Fibroblast of lung (primary cell): ENCODE results near the gene FNDC3B. TPM values are rescaled to one million over a fixed set of nuclear protein-coding genes. Genes with fewer than 3 reads are reported as not detected.

Source experiments
- DNase-seq, 2 donors: peaks; one replicate each; pipeline versions ENCODE4 v3.0.0 to v3.0.0-alpha.2; 2010; ENCODE audit warnings: low read depth in 2 of 2
- H2AFZ ChIP-seq: 2 replicates; pipeline ENCODE4 v1.5.1; 2012; ENCODE audit warnings: low read length, control low read depth, inconsistent platforms
- H3K27ac ChIP-seq: 2 replicates; pipeline ENCODE4 v1.5.1; 2011; ENCODE audit warnings: low read length, control low read depth; ENCODE audit not compliant: insufficient read depth
- H3K27me3 ChIP-seq: 2 replicates; pipeline ENCODE4 v1.5.1; 2011; ENCODE audit warnings: mild to moderate bottlenecking, low read length; ENCODE audit not compliant: control insufficient read depth, insufficient read depth
- H3K36me3 ChIP-seq: 2 replicates; pipeline ENCODE4 v1.5.1; 2011; ENCODE audit warnings: low read length; ENCODE audit not compliant: control insufficient read depth, insufficient read depth
- H3K4me1 ChIP-seq: 2 replicates; pipeline ENCODE4 v1.5.1; 2011; ENCODE audit warnings: low read length; ENCODE audit not compliant: control insufficient read depth, insufficient read depth; ENCODE audit errors: extremely low read depth
- H3K4me2 ChIP-seq: 2 replicates; pipeline ENCODE4 v1.5.1; 2011; ENCODE audit warnings: low read length, control low read depth; ENCODE audit not compliant: insufficient read depth; ENCODE audit errors: extremely low read depth
- H3K4me3 ChIP-seq, 4 experiments: fragments of 200-600 bp in 1 of 4; sonication (generic) in 1 of 4; replicated peaks in 1 of 4; 2 replicates each; pipeline ENCODE4 v1.5.1; 2011 to 2016; ENCODE audit warnings: low read length in 4 of 4, low read depth in 3 of 4, mild to moderate bottlenecking in 3 of 4, control low read depth in 2 of 4, inconsistent platforms in 1 of 4, mixed read lengths in 1 of 4; ENCODE audit not compliant: insufficient read depth in 1 of 4; ENCODE audit errors: control extremely low read depth in 1 of 4
- H3K79me2 ChIP-seq: 2 replicates; pipeline ENCODE4 v1.5.1; 2012; ENCODE audit warnings: mild to moderate bottlenecking, low read length, inconsistent platforms; ENCODE audit not compliant: control insufficient read depth, insufficient read depth
- H3K9ac ChIP-seq: 2 replicates; pipeline ENCODE4 v1.5.1; 2011; ENCODE audit warnings: mild to moderate bottlenecking, low read length, control low read depth; ENCODE audit not compliant: insufficient read depth
- H3K9me3 ChIP-seq: 2 replicates; pipeline ENCODE4 v1.5.1; 2012; ENCODE audit warnings: low read depth, low read length; ENCODE audit not compliant: control insufficient read depth, insufficient read depth
- H4K20me1 ChIP-seq: 2 replicates; pipeline ENCODE4 v1.5.1; 2011; ENCODE audit warnings: low read length; ENCODE audit not compliant: control insufficient read depth, insufficient read depth; ENCODE audit errors: extremely low read depth
- CTCF ChIP-seq, 2 donors: IDR thresholded peaks in 1 of 2; conservative IDR thresholded peaks in 1 of 2; 1 replicate in 1 of 2; 2 replicates in 1 of 2; pipeline ENCODE4 v1.5.1; 2011 to 2012; ENCODE audit warnings: low read length in 2 of 2, control low read depth in 1 of 2, inconsistent platforms in 1 of 2, low read depth in 1 of 2, mild to moderate bottlenecking in 1 of 2
- EZH2 ChIP-seq: IDR thresholded peaks from 2 replicates; pipeline ENCODE4 v1.5.1; 2012; ENCODE audit warnings: low read length, control low read depth, mild to moderate bottlenecking; ENCODE audit errors: missing control alignments
- polyA plus RNA-seq, 2 donors: library from polyadenylated mRNA; depleted of rRNA in 1 of 2; stranded (reverse) in 1 of 2; unstranded in 1 of 2; fragments of >200 nt; gene quantifications; 2 replicates each; pipeline ENCODE4 v1.2.1, GENCODE V29; 2011 to 2012; ENCODE audit warnings: missing spikeins in 1 of 2
- total RNA-seq: library from RNA; depleted of rRNA; stranded (reverse); fragments of >200 nt; gene quantifications from 2 replicates; pipeline ENCODE4 v1.2.1, GENCODE V29; 2014

Gene FNDC3B
- total and polyA plus RNA-seq, 2 donors (not counting 1 experiment from before 2014, with no cell fraction given), result 26.1 to 76.8 TPM

- H3K4me2 ChIP-seq, result no peak overlapping the region
Observed at GRCh38 chr3:172070802-172071201, 31.4 kb downstream of the FNDC3B start.

GRCh38 chr3:172071780-172072330 lies 32.5 kb downstream of the FNDC3B start:
- DNase-seq, result peak; percentile 30 to 38

More at GRCh38 chr3:172070802-172071201, 31.4 kb downstream of the FNDC3B start:
- Histone ChIP-seq H3K36me3 (peaks cover 5% of the 10 kb centered on the region), H3K27me3 (no peaks in the 10 kb centered on the region), H3K9ac (no peak overlapping the region), H2AFZ (no peak overlapping the region), H3K4me3 (no peak overlapping the region), H3K9me3 (no peaks in the 10 kb centered on the region), H3K4me1 (peaks cover 12% of the 10 kb centered on the region), H3K27ac (no peak overlapping the region), H4K20me1 (peaks cover 3% of the 10 kb centered on the region), H3K79me2 (peaks cover 95% of the 10 kb centered on the region)
- no peak for TF ChIP-seq CTCF (conservative IDR thresholded peaks at IDR 0.05 in 1 of 2, IDR thresholded peaks at IDR 0.05 in 1 of 2; ENCODE audit: low read depth in 1 of 2, low read length in 2 of 2)
- no peak for TF ChIP-seq EZH2
- no peak for DNase-seq

GRCh38 chr3:172072543-172072942 lies 33.2 kb downstream of the FNDC3B start:
- no peak for TF ChIP-seq EZH2
- no peak for TF ChIP-seq CTCF (conservative IDR thresholded peaks at IDR 0.05 in 1 of 2, IDR thresholded peaks at IDR 0.05 in 1 of 2; ENCODE audit: low read depth in 1 of 2, low read length in 2 of 2)
- Histone ChIP-seq H4K20me1 (no peaks in the 10 kb centered on the region), H3K36me3 (peaks cover 5% of the 10 kb centered on the region), H3K9me3 (no peaks in the 10 kb centered on the region), H3K9ac (no peak overlapping the region), H3K4me3 (no peak overlapping the region), H3K4me2 (no peak overlapping the region), H3K27ac (no peak overlapping the region), H3K4me1 (peaks cover 2% of the 10 kb centered on the region), H3K27me3 (no peaks in the 10 kb centered on the region), H2AFZ (no peak overlapping the region), H3K79me2 (peaks cover 93% of the 10 kb centered on the region)
- peak in 1 of 2 donors; percentile 29 for DNase-seq

More at GRCh38 chr3:172071780-172072330, 32.5 kb downstream of the FNDC3B start:
- TF ChIP-seq CTCF (conservative IDR thresholded peaks at IDR 0.05 in 1 of 2, IDR thresholded peaks at IDR 0.05 in 1 of 2; ENCODE audit: low read depth in 1 of 2, low read length in 2 of 2), result no peak
- TF ChIP-seq EZH2, result no peak
- no peak overlapping the region for H3K4me2 ChIP-seq
- peaks cover 94% of the 10 kb centered on the region for H3K79me2 ChIP-seq
- H3K9me3 ChIP-seq, result no peaks in the 10 kb centered on the region
- H3K4me3 ChIP-seq, result no peak overlapping the region
- no peaks in the 10 kb centered on the region for H4K20me1 ChIP-seq
- no peak overlapping the region for H2AFZ ChIP-seq
- no peaks in the 10 kb centered on the region for H3K27me3 ChIP-seq
- H3K4me1 ChIP-seq, result peaks cover 2% of the 10 kb centered on the region
- H3K36me3 ChIP-seq, result peaks cover 5% of the 10 kb centered on the region
- no peak overlapping the region for H3K27ac ChIP-seq
- no peak overlapping the region for H3K9ac ChIP-seq
